H1 (cell line): ENCODE measurements around the gene BHMT2. TPM values are rescaled to one million over a fixed set of nuclear protein-coding genes. Genes with fewer than 3 reads are reported as not detected.

Experiments used
- CTCF ChIA-PET: fragments of 300-600 bp; sonication (Branson Sonifier 250); formaldehyde crosslinking; loops from one replicate; lab custom pipeline; 2021; ENCODE audit not compliant: partially characterized antibody; lab: Charles Lee
- POLR2A ChIA-PET: fragments of 300-600 bp; sonication (Branson Sonifier 250); formaldehyde crosslinking; loops from one replicate; lab custom pipeline; 2021; ENCODE audit warnings: inconsistent platforms; ENCODE audit not compliant: partially characterized antibody; lab: Charles Lee
- DNase-seq, 2 experiments: peaks; one replicate each; pipeline versions ENCODE4 v3.0.0 to v3.0.0-alpha.2; 2010 to 2022; ENCODE audit warnings: low spot score in 2 of 2, low read depth in 1 of 2, mixed read lengths in 1 of 2
- FAIRE-seq: peaks from 2 replicates; lab custom pipeline; 2011; peaks lifted over from hg19 to GRCh38; lab: Jason Lieb, UNC
- H2AFZ ChIP-seq: 2 replicates; pipeline ENCODE4 v1.8.1; 2012; ENCODE audit warnings: low read length, inconsistent platforms
- H2AK5ac ChIP-seq: 2 replicates; pipeline ENCODE4 v1.6.1; 2013; ENCODE audit warnings: low read depth, low read length
- H2BK120ac ChIP-seq: replicated peaks from 2 replicates; pipeline ENCODE3; 2013; ENCODE audit warnings: low read depth, low read length, inconsistent platforms
- H2BK12ac ChIP-seq: 2 replicates; pipeline ENCODE4 v1.6.1; 2013; ENCODE audit warnings: low read depth, low read length
- H2BK15ac ChIP-seq: 2 replicates; pipeline ENCODE4 v1.6.1; 2013; ENCODE audit warnings: low read length
- H2BK20ac ChIP-seq: 2 replicates; pipeline ENCODE4 v1.6.1; 2013; ENCODE audit warnings: low read length
- H2BK5ac ChIP-seq: 2 replicates; pipeline ENCODE4 v1.6.1; 2013; ENCODE audit warnings: low read depth, low read length
- H3K14ac ChIP-seq: 2 replicates; pipeline ENCODE4 v1.6.1; 2013; ENCODE audit warnings: inconsistent platforms; ENCODE audit not compliant: insufficient read length
- H3K18ac ChIP-seq: 2 replicates; pipeline ENCODE4 v1.6.1; 2013; ENCODE audit warnings: low read length; ENCODE audit errors: extremely low read depth
- H3K23ac ChIP-seq: 2 replicates; pipeline ENCODE4 v1.6.1; 2013; ENCODE audit warnings: inconsistent platforms; ENCODE audit not compliant: insufficient read length
- H3K23me2 ChIP-seq: 2 replicates; pipeline ENCODE4 v1.6.1; 2013; ENCODE audit warnings: low read depth, low read length
- H3K27ac ChIP-seq: 2 replicates; pipeline ENCODE4 v1.6.1; 2011; ENCODE audit warnings: low read depth, low read length, inconsistent platforms
- H3K27me3 ChIP-seq, 4 experiments: replicated peaks in 1 of 4; 1 replicate in 1 of 4; 2 replicates in 3 of 4; pipeline versions ENCODE4 v1.6.1 to v1.8.1; 2011 to 2013; ENCODE audit warnings: low read length in 3 of 4, mild to moderate bottlenecking in 3 of 4, inconsistent platforms in 2 of 4, mixed read lengths in 2 of 4, moderate library complexity in 1 of 4; ENCODE audit not compliant: control insufficient read depth in 3 of 4, insufficient read depth in 3 of 4; ENCODE audit errors: extremely low read depth in 1 of 4
- H3K36me3 ChIP-seq, 4 experiments: 2 replicates each; pipeline versions ENCODE4 v1.6.1 to v1.8.1; 2011 to 2013; ENCODE audit warnings: mild to moderate bottlenecking in 4 of 4, low read length in 3 of 4, moderate library complexity in 2 of 4, control low read depth in 1 of 4, inconsistent platforms in 1 of 4; ENCODE audit not compliant: insufficient read depth in 4 of 4, control insufficient read depth in 2 of 4
- H3K4ac ChIP-seq: replicated peaks from 2 replicates; pipeline ENCODE3; 2013; ENCODE audit warnings: low read length, low read depth, mixed read lengths, inconsistent platforms; ENCODE audit not compliant: insufficient read length
- H3K4me1 ChIP-seq, 4 experiments: replicated peaks in 1 of 4; 1 replicate in 1 of 4; 2 replicates in 3 of 4; pipeline versions ENCODE4 v1.6.1 to v1.8.1; 2011 to 2013; ENCODE audit warnings: low read length in 3 of 4, inconsistent platforms in 2 of 4, mixed read lengths in 1 of 4; ENCODE audit not compliant: insufficient read depth in 4 of 4, control insufficient read depth in 3 of 4
- H3K4me2 ChIP-seq, 2 experiments: 2 replicates each; pipeline versions ENCODE4 v1.6.1 to v1.8.1; 2011 to 2013; ENCODE audit warnings: low read depth in 2 of 2, low read length in 2 of 2, control low read depth in 1 of 2, inconsistent platforms in 1 of 2, mild to moderate bottlenecking in 1 of 2; ENCODE audit not compliant: insufficient read depth in 1 of 2
- H3K4me3 ChIP-seq, 4 experiments: fragments of 200-600, 300-600 bp in 1 of 4; sonication (generic), shearing (Covaris generic), sonication (Bioruptor Twin) in 1 of 4; 2 replicates each; pipeline versions ENCODE4 v1.5.1 to v1.8.1; 2011 to 2016; ENCODE audit warnings: low read length in 4 of 4, low read depth in 3 of 4, control low read depth in 2 of 4, inconsistent platforms in 2 of 4, mild to moderate bottlenecking in 2 of 4, mixed read lengths in 1 of 4, moderate library complexity in 1 of 4; ENCODE audit not compliant: insufficient read depth in 2 of 4; ENCODE audit errors: extremely low read depth in 1 of 4
- H3K56ac ChIP-seq: replicated peaks from 2 replicates; pipeline ENCODE3; 2013; ENCODE audit warnings: low read depth, mild to moderate bottlenecking, mixed read lengths, low read length, inconsistent platforms; ENCODE audit not compliant: insufficient read length
- H3K79me1 ChIP-seq: 2 replicates; pipeline ENCODE4 v1.6.1; 2013; ENCODE audit warnings: low read depth, low read length, control low read depth
- H3K79me2 ChIP-seq, 2 experiments: 2 replicates each; pipeline versions ENCODE4 v1.6.1 to v1.8.1; 2012 to 2013; ENCODE audit warnings: low read length in 2 of 2, mild to moderate bottlenecking in 2 of 2, inconsistent platforms in 1 of 2; ENCODE audit not compliant: insufficient read depth in 2 of 2, control insufficient read depth in 1 of 2
- H3K9ac ChIP-seq, 4 experiments: replicated peaks in 1 of 4; 1 replicate in 1 of 4; 2 replicates in 3 of 4; pipeline versions ENCODE4 v1.6.1 to v1.8.1; 2011 to 2013; ENCODE audit warnings: low read depth in 3 of 4, low read length in 3 of 4, control low read depth in 2 of 4, mild to moderate bottlenecking in 2 of 4, moderate library complexity in 2 of 4, inconsistent platforms in 1 of 4; ENCODE audit errors: extremely low read depth in 1 of 4
- H3K9me3 ChIP-seq, 2 experiments: 2 replicates each; pipeline versions ENCODE4 v1.6.1 to v1.8.1; 2012 to 2013; ENCODE audit warnings: mild to moderate bottlenecking in 2 of 2, moderate library complexity in 2 of 2, control low read depth in 1 of 2, inconsistent platforms in 1 of 2, low read depth in 1 of 2, low read length in 1 of 2, mixed read lengths in 1 of 2; ENCODE audit not compliant: insufficient read depth in 2 of 2
- H4K20me1 ChIP-seq, 2 experiments: replicated peaks in 1 of 2; 2 replicates each; pipeline versions ENCODE3 to v1.8.1; 2011 to 2013; ENCODE audit warnings: inconsistent platforms in 2 of 2, low read length in 2 of 2, mild to moderate bottlenecking in 1 of 2; ENCODE audit not compliant: insufficient read depth in 2 of 2, control insufficient read depth in 1 of 2
- H4K5ac ChIP-seq: 2 replicates; pipeline ENCODE4 v1.6.1; 2013; ENCODE audit warnings: low read length, low read depth, mixed read lengths, inconsistent platforms; ENCODE audit not compliant: insufficient read length
- H4K8ac ChIP-seq: 2 replicates; pipeline ENCODE4 v1.8.0; 2013; ENCODE audit warnings: mild to moderate bottlenecking, moderate library complexity, low read length, inconsistent platforms; ENCODE audit not compliant: insufficient read depth; ENCODE audit errors: extremely low read depth
- H4K91ac ChIP-seq: replicated peaks from 2 replicates; pipeline ENCODE3; 2013; ENCODE audit warnings: low read length, mixed read lengths, inconsistent platforms; ENCODE audit not compliant: insufficient read length
- BRCA1 ChIP-seq: IDR thresholded peaks from 2 replicates; pipeline ENCODE4 v1.6.1; 2012; ENCODE audit warnings: low read depth, low read length, improper control_type of control experiment
- KDM4A ChIP-seq: IDR thresholded peaks from one replicate; pipeline ENCODE4 v1.7.1; 2012; ENCODE audit warnings: low read depth, mild to moderate bottlenecking, moderate library complexity, low read length, inconsistent platforms; ENCODE audit not compliant: severe bottlenecking
- TCF12 ChIP-seq: IDR thresholded peaks from 2 replicates; pipeline ENCODE4 v1.6.1; 2011; ENCODE audit warnings: low read depth, mild to moderate bottlenecking, low read length
- WGBS, 2 experiments: shearing (Covaris generic) in 1 of 2; methylation state at CpG; one replicate each; pipeline versions ENCODE4 v1.1.6 to v1.1.7; 2013 to 2015; ENCODE audit warnings: low lambda C conversion rate in 2 of 2, mixed read lengths in 2 of 2, inconsistent platforms in 1 of 2, low coverage in 1 of 2, missing lambda C conversion rate in 1 of 2; ENCODE audit not compliant: insufficient replicate concordance in 2 of 2, insufficient coverage in 1 of 2, insufficient read length in 1 of 2; ENCODE audit errors: extremely low coverage in 1 of 2, missing lambda C conversion rate in 1 of 2; 5-methylcytosine and 5-hydroxymethylcytosine counted together
- polyA plus RNA-seq, 7 experiments: library from polyadenylated mRNA; depleted of rRNA in 3 of 7; stranded (reverse) in 5 of 7; unstranded in 2 of 7; fragments of >200 nt in 5 of 7; fragments of 200-250 nt in 2 of 7; gene quantifications; 1 replicate in 5 of 7; 2 replicates in 1 of 7; 4 replicates in 1 of 7; pipeline versions ENCODE4 v1.2.1 to v1.2.3, GENCODE V29; 2011 to 2013; ENCODE audit warnings: missing spikeins in 2 of 7, mixed read lengths in 2 of 7
- total RNA-seq: library from RNA; stranded (reverse); fragmentation: NEBNext Ultra II Directional; extraction: Animal tissue kit (Norgen Biotek cat#: 25700); gene quantifications from 2 replicates; pipeline ENCODE4 v1.2.1, GENCODE V29; 2021
- TF ChIP-seq, protein P1 (sequence below): IDR thresholded peaks from 2 replicates; pipeline ENCODE4 v1.6.1; 2012; ENCODE audit warnings: inconsistent platforms

The BHMT2 gene
- total and polyA plus RNA-seq, 2 of the 8 experiments (the other 6 are each of a cell fraction or from before 2014, with no cell fraction given): 0.11 TPM; not detected in 1

DNA sequence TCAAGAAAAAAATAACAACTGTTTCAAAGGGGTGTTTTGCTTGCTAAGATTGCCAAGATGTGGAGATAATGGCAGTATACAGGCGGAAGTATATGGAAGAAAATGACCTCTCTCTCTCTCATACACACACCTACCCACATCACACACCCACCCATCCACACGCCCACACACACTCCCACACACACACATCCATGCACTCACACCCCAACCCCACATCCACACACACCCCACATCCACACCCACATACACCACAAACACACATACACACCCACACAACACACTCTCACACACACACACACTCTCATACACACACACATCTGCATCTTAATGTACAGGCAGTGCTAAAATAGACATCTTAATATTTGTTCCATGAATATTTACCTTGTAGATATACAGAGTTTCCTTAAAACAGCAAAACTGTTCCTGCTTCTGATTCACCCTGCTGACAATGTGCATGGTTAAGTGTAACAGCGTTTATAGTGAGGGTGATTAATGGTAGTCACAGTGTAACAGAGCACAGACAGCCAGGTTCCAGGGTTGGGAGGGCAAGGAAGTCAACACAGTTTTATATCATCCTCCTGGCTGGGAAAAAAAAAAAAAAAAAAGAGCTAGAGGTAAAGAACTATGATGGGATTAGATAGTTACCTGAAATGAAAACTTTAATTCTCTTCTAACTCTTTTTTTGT lies 8.3 kb downstream of the BHMT2 start:
- no peaks in the 10 kb centered on the region for H3K79me2 ChIP-seq
- WGBS, 2 experiments: 70% methylated on average over 3 of the region's 3 CpGs; no CpG with 5 or more reads in 1 of the 2 experiments
- H2BK12ac ChIP-seq: no peak overlapping the region
- H3K9ac ChIP-seq: no peak overlapping the region
- H4K5ac ChIP-seq: no peak overlapping the region
- POLR2A ChIA-PET: interaction anchor here (0.6 to 1.3 kb wide), 2 partner anchors 10 to 284 kb away, joined by 3 read pairs; no protein-coding TSS in a partner anchor
- no peak for DNase-seq
- no peak overlapping the region for H3K23ac ChIP-seq
- H3K4me1 ChIP-seq: no peaks in the 10 kb centered on the region
- no peak for TF ChIP-seq BRCA1
- no peak for TF ChIP-seq KDM4A
- TF ChIP-seq, protein P1, sequence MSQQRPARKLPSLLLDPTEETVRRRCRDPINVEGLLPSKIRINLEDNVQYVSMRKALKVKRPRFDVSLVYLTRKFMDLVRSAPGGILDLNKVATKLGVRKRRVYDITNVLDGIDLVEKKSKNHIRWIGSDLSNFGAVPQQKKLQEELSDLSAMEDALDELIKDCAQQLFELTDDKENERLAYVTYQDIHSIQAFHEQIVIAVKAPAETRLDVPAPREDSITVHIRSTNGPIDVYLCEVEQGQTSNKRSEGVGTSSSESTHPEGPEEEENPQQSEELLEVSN: no peak
- TF ChIP-seq TCF12: no peak
- TF ChIP-seq, all 59 proteins: peak for 0
- FAIRE-seq: no peak
- CTCF ChIA-PET: interaction anchor here (1.7 kb wide), 1 partner anchor 53 kb away, joined by 7 read pairs; no protein-coding TSS in a partner anchor
- Histone ChIP-seq H3K18ac (no peak overlapping the region), H2BK5ac (no peak overlapping the region), H3K14ac (no peak overlapping the region), H4K91ac (no peak overlapping the region), H4K8ac (no peak overlapping the region), H3K4me2 (no peak overlapping the region), H3K9me3 (no peaks in the 10 kb centered on the region; a peak in 1 of 4 replicates), H3K4me3 (no peak overlapping the region), H2BK15ac (no peak overlapping the region), H2AFZ (no peak overlapping the region), H4K20me1 (peaks cover 0 to 2% of the 10 kb centered on the region in 2 experiments), H3K36me3 (no peaks in the 10 kb centered on the region), H2AK5ac (no peak overlapping the region), H3K56ac (peak overlapping the region; percentile 90), H2BK120ac (no peak overlapping the region), H2BK20ac (no peak overlapping the region), H3K79me1 (no peaks in the 10 kb centered on the region), H3K4ac (no peak overlapping the region), H3K23me2 (peaks cover 3% of the 10 kb centered on the region; the same call in 1 of the 2 replicates), H3K27me3 (no peaks in the 10 kb centered on the region), H3K27ac (no peak overlapping the region)
